Eye (tissue), 1 donor: Measurements from ENCODE around the gene FIGN.

ENCODE experiments used
- DNase-seq: peaks from one replicate; pipeline ENCODE4 v3.0.0-alpha.2; 2015

The FIGN gene

GRCh38 chr2:163734881-163735684, 725 bp downstream of the FIGN start:
- peak; percentile 82 for DNase-seq

GRCh38 chr2:163734401-163734800, 1.4 kb downstream of the FIGN start:
- no peak for DNase-seq

DNA sequence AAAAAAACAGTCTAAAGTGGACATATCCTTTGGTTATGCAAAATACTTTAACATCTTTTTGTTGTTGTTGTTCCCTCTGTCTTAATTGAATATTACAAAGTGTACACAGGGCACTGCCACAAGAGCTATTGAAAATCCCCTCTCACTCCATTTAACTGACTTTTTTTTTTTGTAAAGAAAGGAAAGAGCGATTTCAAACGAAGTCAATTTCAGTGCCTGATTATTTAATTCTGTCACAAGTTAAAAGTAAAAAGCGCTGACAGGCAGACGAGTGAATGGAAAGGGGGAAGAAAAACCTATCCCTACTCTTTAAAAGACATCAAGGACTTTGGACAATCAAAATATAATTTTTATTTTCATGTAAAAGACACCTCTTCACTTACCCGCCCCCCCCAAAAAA, 1.9 kb downstream of the FIGN start:
- peak; percentile 60 for DNase-seq

GRCh38 chr2:163733301-163733938, 2.4 kb downstream of the FIGN start:
- DNase-seq, result peak; percentile 85

- DNase-seq, result peak; percentile 64
These were observed 3.1 kb downstream of the FIGN start for GRCh38 chr2:163732727-163733126.

GRCh38 chr2:163731735-163732134, 4.1 kb downstream of the FIGN start:
- DNase-seq, result no peak

DNA sequence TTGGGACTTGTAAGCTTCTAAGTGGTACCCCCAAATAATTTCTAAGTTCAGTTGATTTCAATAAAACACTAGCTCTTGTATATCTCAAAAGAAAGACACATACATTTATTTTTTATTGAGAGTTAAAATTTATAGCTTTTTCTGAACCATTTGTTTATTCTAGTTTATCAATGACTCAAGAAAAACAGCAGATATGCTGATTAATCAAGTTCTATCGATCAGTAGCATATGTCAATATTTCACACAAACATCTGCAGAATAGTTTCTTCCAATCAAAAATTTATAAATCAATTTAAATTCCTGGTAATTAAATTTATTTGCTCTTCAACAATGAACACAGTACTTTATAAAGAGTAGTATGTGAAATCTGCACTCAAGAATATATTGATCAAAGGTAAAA, 5.3 kb downstream of the FIGN start:
- DNase-seq, result no peak

GRCh38 chr2:163729636-163730273, 6.1 kb downstream of the FIGN start:
- no peak for DNase-seq

GRCh38 chr2:163723881-163724280, 11.9 kb downstream of the FIGN start:
- DNase-seq, result no peak

GRCh38 chr2:163723348-163723747, 12.5 kb downstream of the FIGN start:
- peak; percentile 69 for DNase-seq

DNA sequence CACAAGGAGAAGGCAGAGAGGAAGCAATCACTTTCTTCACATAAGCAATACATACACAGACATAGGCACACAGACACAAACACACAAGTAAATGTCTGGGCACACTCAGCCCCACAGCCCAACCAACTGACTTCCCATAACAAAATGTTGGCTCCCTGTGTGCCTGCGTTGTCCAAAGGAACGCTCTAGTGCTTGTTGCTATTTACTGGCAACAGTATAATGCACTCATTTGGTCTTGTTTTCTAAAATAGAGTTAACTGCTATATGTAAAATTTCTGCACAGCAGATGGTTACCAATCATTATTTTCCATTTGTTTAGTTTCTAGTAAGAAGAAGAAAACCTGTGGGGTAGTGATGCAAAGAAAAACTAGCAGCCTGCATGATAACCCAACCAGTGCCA, 16.5 kb downstream of the FIGN start:
- no peak for DNase-seq

DNA sequence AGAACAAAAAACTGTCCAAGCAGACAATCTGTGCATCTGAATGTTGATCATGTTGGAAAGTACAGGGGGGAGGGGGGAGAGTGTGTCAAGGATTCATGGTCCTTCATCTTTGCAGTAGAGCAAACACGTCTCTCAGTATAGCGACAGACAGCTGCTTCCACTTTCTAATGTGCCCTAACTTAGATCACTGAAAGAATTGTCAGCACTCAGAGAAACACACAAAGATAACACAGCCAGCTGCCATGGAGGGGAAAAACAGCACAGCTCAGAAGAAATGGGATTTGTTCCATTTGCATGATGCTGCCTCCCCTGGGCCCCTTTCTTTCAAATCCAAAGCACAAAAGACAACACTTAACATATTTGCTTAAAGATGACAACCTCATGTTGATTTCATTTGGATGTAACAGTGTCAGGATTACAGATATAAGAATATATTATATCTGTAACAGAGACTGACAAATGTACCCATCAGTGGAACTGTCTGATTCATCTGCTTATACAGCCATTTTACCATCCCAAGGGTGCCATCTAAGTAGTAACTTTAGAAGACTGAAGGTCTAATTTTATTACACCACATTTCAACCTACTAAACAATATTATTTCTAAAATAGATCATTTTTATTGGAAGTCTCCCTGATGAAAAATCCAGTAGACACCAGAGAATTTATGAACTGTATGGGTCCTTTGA, 17.7 kb downstream of the FIGN start:
- DNase-seq, result peak; percentile 87

DNA sequence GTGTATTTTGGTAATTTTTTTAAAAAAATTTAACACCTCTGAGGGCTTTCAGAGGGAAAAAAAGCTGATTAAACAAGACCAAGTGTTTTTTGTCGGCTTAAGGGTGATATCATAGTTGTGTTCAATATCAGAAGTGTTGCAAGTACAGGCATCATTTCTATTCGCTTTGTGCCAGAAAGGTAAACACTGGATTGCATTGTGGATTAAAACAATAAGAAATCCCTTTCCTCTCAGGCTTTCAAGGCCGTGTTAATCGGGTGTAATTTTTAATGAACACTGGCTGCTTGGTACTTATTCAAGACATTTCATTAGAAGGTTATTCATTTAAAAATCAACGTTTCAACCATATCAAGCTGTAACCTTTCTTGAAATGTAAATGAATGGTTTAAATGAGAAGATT, 18.3 kb downstream of the FIGN start:
- no peak for DNase-seq

DNA sequence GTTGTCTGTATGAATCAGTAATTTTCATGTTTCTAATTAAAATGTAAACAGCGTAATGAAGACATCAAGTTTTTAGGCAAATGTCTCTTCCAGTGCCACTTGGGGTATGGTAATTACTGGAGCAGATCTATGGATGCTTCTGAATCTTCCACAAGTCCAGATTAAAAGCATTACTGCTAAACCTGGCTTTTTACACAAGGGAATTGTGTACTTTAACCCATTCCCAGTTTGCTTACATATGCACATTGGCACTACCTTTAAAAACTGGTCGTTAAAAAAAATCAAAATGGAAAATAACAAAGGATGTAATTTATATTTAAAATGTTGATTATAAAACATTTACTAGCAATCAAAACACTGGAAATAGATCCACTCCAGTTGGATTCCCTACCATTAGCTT, 19.7 kb downstream of the FIGN start:
- DNase-seq, result no peak

GRCh38 chr2:163715668-163716067, 20.1 kb downstream of the FIGN start:
- DNase-seq, result no peak

DNA sequence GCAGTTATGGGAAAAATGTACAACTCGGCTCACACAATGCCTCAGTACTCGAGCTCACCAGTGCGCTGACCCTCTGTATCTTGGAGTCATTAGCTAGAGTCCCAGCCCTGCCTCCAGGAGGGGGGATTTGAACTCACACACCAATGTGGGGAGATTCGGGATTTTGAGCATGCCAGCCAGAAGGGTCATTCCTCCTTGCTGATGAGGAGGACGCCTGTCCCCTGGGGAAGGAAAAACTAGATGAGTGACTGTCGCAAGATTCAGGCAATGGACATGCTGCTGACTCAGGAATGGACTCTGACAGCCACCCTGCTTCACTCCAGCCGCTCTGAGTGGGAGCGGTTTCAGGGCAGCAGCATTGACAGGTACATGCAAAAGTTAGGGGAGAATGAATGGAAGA, 20.6 kb downstream of the FIGN start:
- DNase-seq, result peak; percentile 78

DNA sequence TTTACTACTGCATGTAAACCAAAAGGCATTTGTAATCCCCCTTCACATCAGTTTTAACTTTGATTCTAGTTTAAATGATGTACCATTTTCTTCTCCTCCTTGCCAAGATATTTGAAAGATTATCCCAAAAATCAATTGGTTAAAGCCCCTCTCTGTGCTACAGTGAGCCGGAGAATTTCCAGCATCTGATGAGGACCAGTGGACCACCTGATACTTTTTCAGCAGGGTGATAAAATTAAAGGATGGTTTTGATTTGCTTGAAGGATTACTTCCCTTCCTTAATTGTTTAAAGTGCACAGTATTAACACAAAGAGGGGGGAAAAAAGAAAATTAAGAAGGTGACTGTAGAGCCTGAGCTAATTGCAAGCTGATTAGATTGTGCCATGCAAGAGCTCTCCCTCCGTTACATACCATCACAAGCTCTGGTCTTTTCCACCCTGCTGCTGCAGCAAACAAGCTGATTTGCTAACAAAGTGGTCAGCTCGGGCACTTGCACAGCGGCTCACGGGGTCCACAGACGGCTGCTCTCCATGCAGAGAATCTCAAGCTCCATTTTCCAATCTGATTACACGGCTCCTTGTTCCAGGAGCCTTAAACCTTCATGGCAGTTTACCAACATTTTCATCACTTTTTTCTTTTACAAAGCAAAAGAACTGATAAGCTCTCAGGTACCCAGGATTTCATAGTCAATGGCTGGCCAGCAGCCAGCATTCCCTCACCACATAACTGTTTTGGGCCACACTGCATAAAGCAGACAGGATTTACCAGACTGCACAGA, 22.1 kb downstream of the FIGN start:
- peak; percentile 80 for DNase-seq

- no peak for DNase-seq
These were observed 24.1 kb downstream of the FIGN start for GRCh38 chr2:163711699-163712098.

DNA sequence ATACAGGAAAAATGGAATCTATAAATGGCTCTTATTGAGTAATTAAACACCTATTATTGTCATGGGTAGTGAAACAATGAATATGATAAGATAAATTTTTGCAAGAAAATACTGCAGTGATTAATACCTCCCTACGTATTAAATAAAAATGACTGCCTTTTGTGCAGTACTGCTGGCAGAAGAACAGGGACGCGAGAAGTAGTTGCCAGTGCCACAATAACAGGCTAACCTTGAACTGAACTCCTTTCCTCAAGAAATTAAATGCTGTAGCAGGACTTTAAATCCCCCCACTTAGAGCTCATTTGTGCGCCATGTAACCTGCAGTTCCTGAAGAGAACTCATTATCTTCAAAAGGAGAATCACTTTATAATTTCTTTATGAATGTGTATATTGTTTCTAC, 24.6 kb downstream of the FIGN start:
- DNase-seq, result no peak

- no peak for DNase-seq
These were observed 26.5 kb downstream of the FIGN start for GRCh38 chr2:163709270-163709669.

- no peak for DNase-seq
These were observed 27.5 kb downstream of the FIGN start for GRCh38 chr2:163708265-163708664.

DNA sequence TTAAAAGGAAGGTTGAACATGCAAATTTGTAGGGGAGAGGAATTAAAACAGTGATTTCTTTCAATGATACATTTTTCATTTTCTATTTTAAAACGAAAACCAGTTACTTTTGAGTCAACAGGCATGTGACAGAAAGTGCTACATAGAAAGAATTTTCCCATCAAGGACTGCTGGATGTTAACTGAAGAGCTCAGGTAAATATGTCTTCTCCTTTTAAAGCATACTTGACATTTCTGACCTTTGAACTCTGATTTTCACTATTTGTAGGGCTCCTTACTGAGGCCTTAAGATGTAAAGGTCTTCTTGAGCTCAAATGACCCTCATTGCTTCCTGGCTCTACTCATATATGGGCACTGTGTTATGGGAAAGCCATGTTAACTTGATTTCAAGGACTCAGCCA, 32.4 kb downstream of the FIGN start:
- DNase-seq, result no peak
